ENCODE results near the gene UAP1. TPM values are rescaled to one million over a fixed set of nuclear protein-coding genes. Genes with fewer than 3 reads are reported as not detected.

The UAP1 gene
- total RNA-seq, 1 donor from 2014 or later = 160 TPM

DNA sequence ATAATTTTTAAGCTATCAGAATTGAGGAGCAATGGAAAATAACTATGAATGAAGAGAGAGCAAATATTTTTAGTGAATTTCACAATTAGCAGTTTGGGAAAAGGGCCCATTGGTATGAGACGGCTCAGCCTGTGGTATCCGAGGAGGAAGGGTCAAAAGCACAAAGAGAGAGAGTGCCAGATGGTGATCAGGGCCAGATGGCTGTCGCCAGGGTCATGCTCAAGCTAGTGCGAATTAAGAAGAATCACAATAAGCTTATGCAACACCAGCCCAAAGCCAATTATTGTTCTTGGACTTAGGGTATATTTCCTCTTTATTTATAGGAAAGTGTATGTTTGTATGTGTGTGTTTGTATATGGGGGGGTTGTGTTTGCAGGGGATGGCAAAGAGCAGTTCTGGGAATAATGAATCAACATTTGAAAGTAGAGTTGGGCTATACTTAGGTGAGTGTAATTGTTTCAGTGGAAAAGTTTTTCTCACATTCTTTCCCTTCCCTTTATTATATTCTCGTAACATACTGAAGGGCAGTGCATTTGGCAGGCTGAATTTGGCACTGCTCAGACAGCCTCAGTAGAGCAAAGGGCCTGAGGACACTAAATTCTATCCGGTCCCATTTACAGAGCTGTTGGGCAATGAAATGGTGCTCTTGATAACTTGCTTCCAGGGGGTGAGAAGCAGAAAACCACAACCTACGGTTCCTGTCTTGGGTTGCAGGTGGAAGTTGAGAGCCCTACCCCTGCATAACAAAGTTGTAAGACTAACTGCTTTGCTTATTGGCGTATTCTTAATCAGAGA, 51.3 kb downstream of the UAP1 start:
- no peak for DNase-seq (ENCODE audit: low read depth, low spot score)

DNA sequence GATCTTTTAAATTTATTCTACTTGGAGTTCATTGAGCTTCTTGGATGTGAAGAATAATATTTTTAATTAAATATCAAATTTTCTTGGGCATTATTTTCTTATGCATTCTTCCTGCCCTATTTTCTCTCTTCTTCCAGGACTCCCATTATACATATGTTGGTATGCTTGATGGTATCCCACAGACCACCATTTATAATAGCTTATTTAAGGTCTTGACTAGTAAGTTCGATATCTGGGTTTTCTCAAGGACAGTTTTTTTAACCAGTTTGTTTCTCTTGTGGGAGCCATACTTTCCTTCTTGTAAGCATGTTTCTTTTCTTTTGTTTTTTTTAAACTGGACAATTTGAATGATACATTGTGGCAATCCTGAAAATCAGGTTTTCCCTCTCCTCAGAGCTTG, 55.3 kb downstream of the UAP1 start:
- no peak for DNase-seq (ENCODE audit: low read depth, low spot score)

DNA sequence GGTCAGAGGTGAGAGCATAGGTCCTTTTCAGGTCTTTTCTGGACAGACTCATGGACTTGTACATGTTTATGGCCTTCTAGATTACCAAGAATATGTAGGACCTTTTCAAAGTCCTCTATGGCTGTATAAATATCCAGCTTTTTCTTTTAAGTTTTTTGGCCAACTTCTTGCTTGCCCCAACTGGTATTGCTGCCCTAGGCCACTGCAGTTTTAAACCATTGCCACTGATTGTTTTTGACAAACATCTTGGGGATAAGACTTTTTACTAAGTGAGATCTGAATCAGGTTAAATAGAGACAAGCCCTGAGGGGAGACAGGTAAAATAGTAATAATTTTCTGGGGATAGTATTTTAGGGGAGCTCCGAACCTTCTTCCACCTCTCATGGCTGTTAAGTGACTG, 56.0 kb downstream of the UAP1 start:
- no peak for DNase-seq (ENCODE audit: low read depth, low spot score)

DNA sequence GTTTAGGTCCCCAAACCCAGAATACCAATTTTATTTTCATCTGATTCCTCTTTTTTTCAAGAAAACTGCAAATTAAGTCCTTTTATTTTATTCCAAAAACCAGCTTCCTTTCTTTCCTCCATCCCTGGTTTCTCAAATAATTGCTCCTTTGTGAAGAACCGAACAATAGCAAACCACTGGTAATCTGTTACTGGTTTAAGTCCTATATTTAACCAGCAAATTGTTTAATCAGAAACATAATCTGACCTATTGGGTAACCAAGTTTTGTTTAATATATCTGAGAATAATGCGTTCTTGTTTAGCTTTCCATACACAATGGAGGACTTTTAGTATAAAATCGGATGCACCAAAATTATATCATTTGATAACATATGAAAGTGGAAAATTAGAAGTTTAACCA, 57.6 kb downstream of the UAP1 start:
- DNase-seq (ENCODE audit: low read depth, low spot score) = no peak

DNA sequence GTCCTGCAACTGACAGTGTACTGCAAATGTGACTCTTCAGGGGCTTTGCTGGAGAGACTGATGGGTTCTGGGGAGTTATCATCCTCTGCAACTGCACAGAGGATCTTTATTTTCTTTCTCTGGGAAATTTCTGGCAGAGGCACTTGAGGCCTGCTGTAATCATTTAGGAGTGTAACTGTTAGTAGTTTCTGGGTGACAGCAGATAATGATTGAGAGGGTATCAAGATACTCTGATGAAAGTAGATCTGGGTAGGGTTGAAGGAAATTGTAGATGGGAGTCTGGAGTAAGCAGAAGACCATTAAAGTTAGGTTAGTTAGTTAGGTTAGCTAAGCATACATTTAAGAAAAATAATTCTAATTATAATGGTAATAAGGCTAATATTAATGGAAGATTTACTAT, 59.7 kb downstream of the UAP1 start:
- DNase-seq (ENCODE audit: low read depth, low spot score) = no peak

DNA sequence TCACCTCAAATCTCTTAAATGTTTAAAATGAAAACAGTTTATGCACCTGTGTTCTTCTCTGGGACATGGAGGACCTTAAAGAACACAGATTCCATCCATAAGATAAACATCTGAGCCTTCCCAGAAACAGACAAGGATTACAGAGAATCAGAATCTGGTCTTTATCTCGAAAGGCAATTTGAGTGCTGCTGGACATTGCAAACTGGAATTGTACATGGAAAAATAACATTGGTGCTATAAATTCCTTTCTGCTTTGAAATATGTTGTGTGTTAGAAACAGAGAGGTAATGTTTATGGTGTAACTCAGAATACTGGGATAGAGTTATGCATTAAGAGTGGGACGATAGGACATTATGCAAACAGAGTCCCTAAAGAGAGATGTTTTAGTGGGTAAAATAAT, 64.2 kb downstream of the UAP1 start:
- no peak for DNase-seq (ENCODE audit: low read depth, low spot score)

DNA sequence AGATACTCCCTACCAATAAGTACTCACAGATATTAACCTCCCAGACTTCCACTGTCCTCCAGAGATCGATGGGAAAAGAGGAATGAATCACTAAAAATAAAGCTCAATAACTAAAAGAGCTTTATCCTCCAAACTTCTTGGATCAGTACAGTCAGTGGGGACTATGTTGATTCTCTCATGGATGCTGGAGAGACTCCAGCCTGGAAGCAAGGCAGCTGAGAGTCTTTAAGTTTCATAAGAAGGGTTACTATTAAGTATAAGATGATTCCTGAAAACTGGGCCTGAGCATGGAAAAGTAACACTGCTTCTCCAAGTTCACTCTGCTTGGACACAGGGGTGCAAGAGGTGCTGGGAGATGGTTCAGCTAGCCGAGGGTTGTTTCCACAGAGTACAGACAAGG, 64.6 kb downstream of the UAP1 start:
- no peak for DNase-seq (ENCODE audit: low read depth, low spot score)

DNA sequence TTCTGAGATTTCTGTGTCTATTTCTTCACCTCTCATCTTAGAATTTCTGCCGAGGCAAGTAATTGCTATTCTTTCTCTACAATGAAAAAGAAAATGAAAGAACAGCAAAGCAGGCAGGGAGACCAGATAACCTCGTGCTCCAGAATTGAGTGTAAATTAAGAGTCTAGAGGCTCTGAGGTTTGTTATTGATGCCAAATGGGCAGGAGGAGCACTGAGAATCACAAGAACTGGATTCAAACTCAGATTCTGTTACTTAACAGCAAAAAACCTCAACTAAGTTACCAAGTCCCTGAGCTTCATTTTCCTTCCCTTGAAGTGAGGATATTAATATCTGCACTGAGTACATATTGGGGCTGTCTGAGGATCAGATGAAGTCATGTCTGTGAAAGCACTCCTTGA, 65.2 kb downstream of the UAP1 start:
- no peak for DNase-seq (ENCODE audit: low read depth, low spot score)

DNA sequence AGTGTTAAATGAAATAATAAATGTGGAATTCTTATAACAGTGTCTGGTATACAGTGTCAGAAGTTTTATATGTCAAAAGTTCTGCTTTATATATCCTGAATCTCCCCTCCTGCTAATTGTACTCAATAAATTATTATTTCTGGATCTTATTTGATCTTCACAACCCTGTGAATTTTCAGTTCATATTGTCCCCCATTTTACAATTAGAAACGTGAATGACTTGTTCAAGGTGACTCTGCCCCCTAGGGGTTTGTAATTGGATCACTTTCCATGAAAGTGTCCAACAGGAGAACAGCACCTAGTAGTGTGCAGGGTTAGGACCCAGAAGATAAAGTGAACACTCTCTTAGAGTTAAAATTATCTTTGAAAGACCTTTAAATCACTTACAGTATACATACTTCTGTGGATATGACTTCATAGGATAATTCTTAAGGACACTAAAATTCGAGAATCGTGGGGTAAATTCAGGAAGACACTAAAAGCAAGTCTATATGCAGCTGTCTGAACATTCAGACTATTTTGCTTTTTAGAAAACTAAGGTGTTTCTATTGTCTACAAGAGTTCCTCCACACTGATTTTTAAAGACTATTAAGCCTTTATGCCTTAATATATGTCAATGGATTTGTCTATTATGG, 66.3 kb downstream of the UAP1 start:
- DNase-seq (ENCODE audit: low read depth, low spot score) = no peak

DNA sequence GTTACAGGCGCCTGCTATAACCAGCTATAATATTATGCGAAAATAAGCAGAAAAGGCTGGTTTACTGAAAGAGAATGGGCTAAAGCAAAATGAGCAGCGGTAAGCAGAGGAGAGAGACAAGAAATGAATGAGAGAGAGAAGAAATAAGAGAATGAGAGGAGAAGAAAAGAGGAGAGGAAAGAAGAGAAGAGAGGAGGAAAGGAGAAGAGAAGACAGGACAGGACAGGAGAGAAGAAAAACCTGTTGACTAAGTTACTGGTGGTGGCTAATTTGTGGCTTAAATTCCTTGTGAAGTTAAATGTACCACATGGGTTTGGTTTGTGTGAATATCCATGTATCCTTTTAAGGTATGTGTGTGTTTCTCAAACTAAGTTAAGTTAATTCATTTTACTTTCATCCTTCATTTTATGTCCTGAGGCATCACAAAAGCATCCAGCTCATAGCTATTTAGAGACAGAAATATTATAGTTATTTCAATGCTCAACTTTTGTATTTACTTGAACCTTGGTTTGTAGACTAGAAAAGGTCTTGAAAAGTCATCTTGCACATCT, 67.6 kb downstream of the UAP1 start:
- DNase-seq (ENCODE audit: low read depth, low spot score) = no peak

DNA sequence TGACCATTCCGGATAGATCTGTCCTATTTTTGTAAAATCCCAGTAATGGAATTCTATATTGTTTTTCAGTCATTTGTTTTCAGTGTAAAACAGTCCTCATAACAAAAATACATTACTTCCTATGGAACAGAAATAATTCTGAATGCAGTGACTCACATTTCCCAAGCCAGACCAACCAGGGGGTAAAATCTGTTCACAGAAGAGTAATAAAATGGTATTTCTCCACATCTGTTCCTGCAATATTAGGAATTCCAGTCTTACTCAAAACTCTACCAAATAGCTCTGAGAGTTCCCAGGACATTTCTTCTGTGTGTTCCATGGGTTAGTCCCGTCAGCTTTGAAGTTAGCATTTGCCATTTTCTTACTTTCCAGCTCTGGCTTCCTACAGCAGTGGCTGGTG, 68.1 kb downstream of the UAP1 start:
- DNase-seq (ENCODE audit: low read depth, low spot score) = no peak

DNA sequence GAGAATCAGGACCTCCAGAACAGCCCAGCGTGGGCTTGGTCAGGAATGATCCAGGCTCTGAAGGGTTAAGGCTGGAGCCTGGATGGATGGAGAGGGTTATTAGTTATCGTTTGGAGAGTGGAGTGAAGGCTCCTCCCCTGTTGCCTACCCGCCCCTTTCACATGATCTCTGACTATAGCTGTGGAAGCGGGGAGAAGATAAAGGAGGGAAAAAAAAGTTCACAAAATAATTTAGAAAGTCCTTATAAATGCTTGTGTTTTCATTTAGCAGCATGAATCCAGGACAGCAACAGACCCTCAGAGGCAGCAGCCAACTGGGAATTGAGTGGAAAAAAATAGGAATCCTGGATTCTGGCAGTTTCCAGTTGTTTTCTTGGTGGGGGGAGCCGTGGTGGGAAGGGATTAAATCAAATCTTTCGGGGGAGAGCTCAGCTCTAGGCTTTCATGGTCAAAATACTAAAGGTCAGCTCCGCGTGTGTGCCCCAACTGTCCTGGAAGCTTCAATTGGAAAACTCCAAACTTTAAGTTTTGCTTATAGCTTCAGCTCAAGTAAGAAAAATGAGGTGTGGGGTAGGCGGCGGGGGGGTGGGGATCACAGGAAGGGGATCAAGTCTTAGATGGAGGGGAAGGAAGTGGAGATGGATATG, 70.1 kb downstream of the UAP1 start:
- no peak for DNase-seq (ENCODE audit: low read depth, low spot score)

DNA sequence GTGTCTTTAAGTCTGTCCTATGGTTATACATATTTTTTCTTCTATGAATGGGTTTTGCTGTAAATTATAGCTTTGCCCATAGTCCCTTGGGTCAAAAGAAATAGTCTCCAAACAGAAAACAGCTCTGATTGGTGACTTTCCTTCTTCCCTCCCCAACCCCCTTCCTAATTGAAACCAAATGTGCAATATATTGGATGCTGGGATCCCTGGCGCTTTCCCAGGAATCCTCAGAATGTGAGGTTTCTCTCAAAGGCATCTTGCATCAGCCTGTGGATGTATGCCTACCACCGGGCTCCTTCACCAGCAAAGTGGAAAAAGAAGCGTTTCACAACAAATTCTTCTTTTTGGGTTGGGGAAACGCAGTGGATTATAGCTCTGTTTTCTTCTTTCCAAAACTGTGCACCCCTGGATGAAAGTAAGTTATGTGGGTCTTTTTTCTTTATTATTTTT, 70.7 kb downstream of the UAP1 start, which contains the start of gene DDR2:
DDR2 (plus strand) TSS at position 248 of the 450 bp plus-strand sequence. CDS start 86,600 bp downstream, outside the sequence.
- no peak for DNase-seq (ENCODE audit: low read depth, low spot score)

DNA sequence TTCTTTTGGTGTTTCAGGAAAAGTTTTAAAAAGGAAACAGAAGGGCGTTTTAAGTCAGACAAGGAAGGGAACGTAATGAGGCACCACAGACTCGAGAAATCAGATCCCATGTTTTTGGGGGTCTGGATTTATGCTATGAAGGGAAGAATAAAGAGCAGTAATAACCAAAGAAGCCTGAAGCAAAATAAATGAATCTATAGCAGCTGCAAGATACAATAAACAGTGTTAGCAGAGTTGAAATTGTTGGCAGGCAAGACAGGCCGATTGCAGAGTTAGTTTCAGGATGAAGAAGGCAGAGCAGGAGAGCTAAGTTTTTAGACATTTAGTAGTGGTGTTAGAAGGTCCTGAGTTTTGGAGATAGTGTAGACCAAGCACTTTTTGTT, 71.2 kb downstream of the UAP1 start:
- no peak for DNase-seq (ENCODE audit: low read depth, low spot score)

DNA sequence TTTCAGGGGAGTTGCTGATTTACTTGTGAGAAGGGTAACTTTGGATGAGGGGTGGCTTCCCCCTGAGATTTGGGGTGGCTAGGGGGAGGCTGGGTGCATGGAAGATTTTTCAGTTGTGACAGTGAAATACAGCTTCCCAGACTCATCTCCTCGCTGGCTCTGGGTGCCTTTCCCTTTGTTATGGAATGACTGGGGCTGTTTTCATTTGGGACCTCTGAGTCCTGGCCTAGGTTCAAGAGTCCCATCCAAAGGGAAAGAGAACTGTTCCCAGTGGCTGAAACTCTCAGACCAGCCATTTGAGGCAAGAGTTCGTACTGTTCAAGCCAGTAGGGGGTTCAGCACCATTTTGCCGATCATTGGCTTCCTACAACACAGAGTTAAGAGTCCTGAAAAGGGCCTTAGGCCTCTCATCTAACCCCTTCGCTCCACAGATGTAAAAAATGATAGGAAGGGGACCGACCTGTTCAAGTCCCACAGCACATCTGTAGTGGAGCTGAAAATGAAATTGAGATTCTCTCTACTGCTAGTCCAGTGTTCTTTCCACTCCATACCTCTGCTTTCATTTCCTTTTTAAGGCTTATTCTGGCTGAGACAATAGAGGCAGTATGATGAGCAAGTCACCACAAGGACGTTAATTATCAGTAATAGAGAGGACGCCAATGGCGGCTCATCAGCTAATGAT, 71.7 kb downstream of the UAP1 start:
- no peak for DNase-seq (ENCODE audit: low read depth, low spot score)

DNA sequence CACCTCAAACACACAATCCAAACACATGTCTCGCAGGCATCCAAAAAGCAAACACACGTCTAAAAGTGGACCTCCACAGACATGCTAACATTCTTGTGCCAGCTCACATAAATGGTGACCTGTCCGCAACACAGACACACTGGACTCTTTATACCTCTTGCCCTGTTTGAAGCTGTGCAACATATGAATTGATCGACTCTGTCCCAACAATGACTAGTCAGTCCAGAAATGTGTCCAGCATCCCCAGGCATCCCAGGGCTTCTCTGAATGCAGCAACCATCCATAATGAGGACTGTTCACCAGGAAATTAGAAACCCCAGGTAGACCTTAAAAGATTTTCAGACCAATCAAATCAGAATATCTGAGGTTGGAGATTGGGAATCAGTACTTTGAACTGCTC, 73.9 kb downstream of the UAP1 start:
- no peak for DNase-seq (ENCODE audit: low read depth, low spot score)

DNA sequence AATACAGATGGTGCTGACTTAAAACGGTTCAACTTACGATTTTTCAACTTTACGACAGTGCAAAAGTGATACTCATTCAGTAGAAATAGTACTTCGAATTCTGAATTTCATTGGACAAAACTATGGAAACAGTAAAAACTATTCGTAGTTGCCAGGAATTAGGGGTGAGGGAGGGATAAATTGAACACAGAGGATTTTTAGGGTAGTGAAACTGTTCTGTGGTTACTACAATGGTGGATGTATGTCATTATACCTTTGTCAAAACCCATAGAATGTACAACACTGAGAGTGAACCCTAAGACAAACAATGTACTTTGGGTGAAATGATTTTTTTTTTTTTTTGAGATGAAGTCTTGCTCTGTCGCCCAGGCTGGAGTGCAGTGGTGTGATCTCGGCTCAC, 78.2 kb downstream of the UAP1 start:
- DNase-seq (ENCODE audit: low read depth, low spot score) = no peak

DNA sequence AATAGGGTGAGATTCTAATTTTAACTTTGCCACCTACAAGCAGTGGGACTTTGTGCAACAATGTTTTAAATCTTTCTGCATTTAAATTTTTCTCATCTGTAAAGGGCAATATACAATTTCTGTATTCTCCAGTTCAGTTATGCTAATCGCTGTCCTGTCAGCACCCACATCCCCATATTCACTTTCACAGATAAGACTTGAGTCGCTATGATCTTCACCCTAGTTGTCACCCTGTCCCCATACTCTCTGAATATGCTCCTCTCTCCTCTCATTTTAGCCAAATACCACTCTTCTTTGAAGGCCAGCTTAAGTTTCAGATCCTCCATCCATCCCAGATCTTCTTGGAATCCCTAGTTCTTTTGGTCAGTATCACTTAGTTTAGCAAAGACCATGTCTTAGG, 79.6 kb downstream of the UAP1 start:
- no peak for DNase-seq (ENCODE audit: low read depth, low spot score)

DNA sequence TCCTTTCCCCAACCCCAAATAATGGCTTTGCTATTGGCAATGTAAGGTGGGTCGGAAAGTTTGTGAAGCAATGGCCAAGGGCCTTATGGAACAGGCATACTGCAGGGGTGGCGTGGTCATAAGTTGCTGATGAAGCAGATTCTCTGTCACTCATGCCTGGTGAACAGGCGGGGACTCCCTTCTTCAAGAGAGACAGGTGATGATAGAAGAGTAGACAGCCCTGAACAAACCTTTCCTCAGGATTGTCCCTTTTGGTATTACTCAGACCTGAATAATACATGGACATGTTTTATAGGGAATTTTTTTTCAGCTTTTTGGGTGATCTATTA, 83.4 kb downstream of the UAP1 start:
- DNase-seq (ENCODE audit: low read depth, low spot score) = no peak

DNA sequence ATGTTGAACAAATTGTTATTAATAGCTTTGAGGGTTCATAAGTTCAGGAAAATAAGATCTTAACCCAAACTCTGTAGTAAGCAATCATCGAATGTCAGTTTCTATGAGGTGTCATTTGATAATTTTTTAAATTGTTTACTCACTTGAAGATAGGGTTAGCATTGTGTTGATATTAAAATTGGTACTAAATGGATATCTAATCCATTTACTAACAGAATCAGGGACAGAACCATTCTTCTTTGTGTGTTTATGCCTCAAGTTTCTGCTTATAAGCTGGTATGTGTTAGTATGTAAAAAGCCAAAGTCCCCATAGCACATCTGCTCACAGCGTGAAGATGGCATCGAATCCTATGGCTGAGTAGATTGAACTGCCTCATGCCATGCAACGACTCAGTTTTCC, 84.1 kb downstream of the UAP1 start:
- DNase-seq (ENCODE audit: low read depth, low spot score) = no peak

DNA sequence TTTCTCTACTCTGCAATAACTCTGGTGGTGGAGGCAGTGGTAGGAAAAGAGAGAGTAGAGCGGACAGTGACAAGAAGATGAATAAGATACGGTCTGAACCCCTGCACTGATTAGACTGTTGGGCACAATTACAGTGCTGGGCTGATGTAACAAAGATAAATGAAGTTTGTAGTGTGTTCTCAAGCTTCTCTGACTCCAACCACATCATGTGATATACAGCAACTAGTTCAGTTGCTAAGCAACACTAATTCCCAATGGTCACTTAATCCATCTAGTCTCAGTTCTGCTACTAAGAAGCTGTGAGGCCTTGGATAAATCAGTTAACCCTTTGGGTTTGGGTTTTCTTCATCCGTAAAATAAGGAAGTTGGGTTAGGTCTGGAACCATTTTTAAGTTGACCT, 88.1 kb downstream of the UAP1 start:
- DNase-seq (ENCODE audit: low read depth, low spot score) = no peak
